Urothelium cell line (cell line): ENCODE measurements around the gene HTR3A.
A peak's percentile ranks its signal among the peaks of the same experiment; 100 is the strongest.

Experiments used
- DNase-seq: peaks from one replicate; pipeline ENCODE4 v3.0.0; 2011; ENCODE audit warnings: low spot score, mixed read lengths
- FAIRE-seq: peaks from 2 replicates; lab custom pipeline; 2011; peaks lifted over from hg19 to GRCh38; lab: Jason Lieb, UNC

HTR3A gene

GRCh38 chr11:113977701-113978100, 2.8 kb downstream of the HTR3A start:
- no peak for DNase-seq
- FAIRE-seq, result no peak

- no peak for DNase-seq
- FAIRE-seq, result no peak
These were observed 4.5 kb downstream of the HTR3A start for GRCh38 chr11:113979431-113979830.

- FAIRE-seq (no peak), DNase-seq (no peak)
These were observed 5.9 kb downstream of the HTR3A start for GRCh38 chr11:113980785-113981184.

- DNase-seq, result no peak
- no peak for FAIRE-seq
These were observed 7.4 kb downstream of the HTR3A start for GRCh38 chr11:113982306-113982705.

GRCh38 chr11:113984781-113985180, 9.9 kb downstream of the HTR3A start:
- DNase-seq (no peak), FAIRE-seq (no peak)

GRCh38 chr11:113985906-113986305, 11.0 kb downstream of the HTR3A start:
- DNase-seq (no peak), FAIRE-seq (no peak)

GRCh38 chr11:113986351-113987140, 11.6 kb downstream of the HTR3A start:
- no peak for FAIRE-seq

GRCh38 chr11:113989381-113989780, 14.5 kb downstream of the HTR3A start:
- no peak for FAIRE-seq
- no peak for DNase-seq

More at GRCh38 chr11:113986351-113987140, 11.6 kb downstream of the HTR3A start:
- DNase-seq, result no peak

- FAIRE-seq, result no peak
- no peak for DNase-seq
These were observed 15.0 kb downstream of the HTR3A start for GRCh38 chr11:113989916-113990315.

GRCh38 chr11:113991170-113991569, 16.3 kb downstream of the HTR3A start:
- DNase-seq (peak; percentile 67), FAIRE-seq (no peak)

- no peak for FAIRE-seq
- DNase-seq, result no peak
These were observed 17.0 kb downstream of the HTR3A start for GRCh38 chr11:113991718-113992458.

GRCh38 chr11:113992459-113993110, 17.7 kb downstream of the HTR3A start:
- FAIRE-seq (no peak), DNase-seq (no peak)

- DNase-seq, result peak; percentile 63
- FAIRE-seq, result peak; percentile 13
These were observed 19.4 kb downstream of the HTR3A start for GRCh38 chr11:113994077-113994954.

GRCh38 chr11:113997473-113997872, 22.6 kb downstream of the HTR3A start:
- no peak for DNase-seq
- peak; percentile 30 for FAIRE-seq

GRCh38 chr11:113998574-113998973, 23.7 kb downstream of the HTR3A start:
- DNase-seq (no peak), FAIRE-seq (no peak)

- DNase-seq, result no peak
- no peak for FAIRE-seq
These were observed 25.6 kb downstream of the HTR3A start for GRCh38 chr11:114000526-114000925.

- no peak for DNase-seq
- peak; percentile 42 for FAIRE-seq
These were observed 26.5 kb downstream of the HTR3A start for GRCh38 chr11:114001416-114001815.

GRCh38 chr11:114008331-114008730, 33.4 kb downstream of the HTR3A start:
- no peak for DNase-seq
- FAIRE-seq, result no peak

GRCh38 chr11:114010931-114011330, 36.0 kb downstream of the HTR3A start:
- FAIRE-seq, result peak; percentile 65
- DNase-seq, result no peak

- no peak for FAIRE-seq
- DNase-seq, result no peak
These were observed 36.5 kb downstream of the HTR3A start for GRCh38 chr11:114011443-114011842.

- DNase-seq, result no peak
- FAIRE-seq, result no peak
These were observed 40.2 kb downstream of the HTR3A start for GRCh38 chr11:114015117-114015516.
